HFFc6 (cell line): ENCODE results near the gene TXNRD2. TPM values are rescaled to one million over a fixed set of nuclear protein-coding genes. Genes with fewer than 3 reads are reported as not detected.
A peak's percentile ranks its signal among the peaks of the same experiment; 100 is the strongest.

ENCODE experiments used
- DNase-seq: peaks from one replicate; pipeline ENCODE4 v3.0.0-alpha.2; 2018
- H3K27ac Mint-ChIP-seq: 2 replicates; pipeline ENCODE4 v1.8.0; 2020; ENCODE audit warnings: mild to moderate bottlenecking, mixed read lengths
- H3K27me3 Mint-ChIP-seq: 2 replicates; pipeline ENCODE4 v1.8.0; 2021; ENCODE audit warnings: mild to moderate bottlenecking, moderate library complexity, mixed read lengths; ENCODE audit not compliant: insufficient read depth
- H3K36me3 Mint-ChIP-seq: 2 replicates; pipeline ENCODE4 v1.8.0; 2021; ENCODE audit warnings: low read depth, mixed read lengths
- H3K4me1 Mint-ChIP-seq: 2 replicates; pipeline ENCODE4 v1.8.0; 2020; ENCODE audit warnings: low read depth, mixed read lengths
- H3K4me3 Mint-ChIP-seq: 2 replicates; pipeline ENCODE4 v1.8.0; 2020; ENCODE audit warnings: mild to moderate bottlenecking, moderate library complexity, mixed read lengths
- H3K9me3 Mint-ChIP-seq: 2 replicates; pipeline ENCODE4 v1.8.0; 2020; ENCODE audit warnings: mild to moderate bottlenecking, mixed read lengths
- CTCF ChIP-seq: fragments of 200-600 bp; sonication (generic); IDR thresholded peaks from 2 replicates; pipeline ENCODE4 v1.5.0; 2021; ENCODE audit warnings: antibody characterized with exemption, mild to moderate bottlenecking
- total RNA-seq, 6 experiments: library from RNA; stranded (reverse); fragmentation: NEBNext Ultra II Directional; extraction: Animal tissue kit (Norgen Biotek cat#: 25700); gene quantifications; 2 replicates in 1 of 6; 3 replicates in 5 of 6; pipeline ENCODE4 v1.2.3, GENCODE V29; 2021

The TXNRD2 gene
- total RNA-seq, 6 experiments from 2014 or later, result 24.8 to 30.6 (median 28.3) TPM

- Mint-ChIP-seq H3K4me3 (no peak overlapping the region), H3K27ac (no peak overlapping the region), H3K4me1 (no peaks in the 10 kb centered on the region), H3K27me3 (peaks cover 4% of the 10 kb centered on the region; the same call in 1 of the 2 replicates), H3K36me3 (no peaks in the 10 kb centered on the region), H3K9me3 (no peaks in the 10 kb centered on the region)
- no peak for DNase-seq
- no peak for TF ChIP-seq CTCF
These were observed 25.5 kb upstream of the TXNRD2 start for GRCh38 chr22:19966908-19967750.

- no peak for DNase-seq
- no peaks in the 10 kb centered on the region for H3K36me3 Mint-ChIP-seq
- TF ChIP-seq CTCF, result peak; percentile 70
- no peaks in the 10 kb centered on the region for H3K4me1 Mint-ChIP-seq
- H3K27ac Mint-ChIP-seq, result 0 out of 2 replicates have a peak overlapping the region, but pooled peaks have one; percentile 18
- no peaks in the 10 kb centered on the region for H3K9me3 Mint-ChIP-seq
- H3K27me3 Mint-ChIP-seq, result peaks cover 7% of the 10 kb centered on the region; the same call in 1 of the 2 replicates
- H3K4me3 Mint-ChIP-seq, result no peak overlapping the region
These were observed 24.4 kb upstream of the TXNRD2 start for GRCh38 chr22:19965771-19966709.

GRCh38 chr22:19964701-19965386 lies 23.2 kb upstream of the TXNRD2 start:
- no peak for TF ChIP-seq CTCF
- Mint-ChIP-seq H3K27ac (no peak overlapping the region), H3K9me3 (no peaks in the 10 kb centered on the region), H3K4me3 (no peak overlapping the region), H3K36me3 (no peaks in the 10 kb centered on the region), H3K4me1 (no peaks in the 10 kb centered on the region; the same call in 1 of the 2 replicates), H3K27me3 (peaks cover 7% of the 10 kb centered on the region; the same call in 1 of the 2 replicates)
- no peak for DNase-seq

DNA sequence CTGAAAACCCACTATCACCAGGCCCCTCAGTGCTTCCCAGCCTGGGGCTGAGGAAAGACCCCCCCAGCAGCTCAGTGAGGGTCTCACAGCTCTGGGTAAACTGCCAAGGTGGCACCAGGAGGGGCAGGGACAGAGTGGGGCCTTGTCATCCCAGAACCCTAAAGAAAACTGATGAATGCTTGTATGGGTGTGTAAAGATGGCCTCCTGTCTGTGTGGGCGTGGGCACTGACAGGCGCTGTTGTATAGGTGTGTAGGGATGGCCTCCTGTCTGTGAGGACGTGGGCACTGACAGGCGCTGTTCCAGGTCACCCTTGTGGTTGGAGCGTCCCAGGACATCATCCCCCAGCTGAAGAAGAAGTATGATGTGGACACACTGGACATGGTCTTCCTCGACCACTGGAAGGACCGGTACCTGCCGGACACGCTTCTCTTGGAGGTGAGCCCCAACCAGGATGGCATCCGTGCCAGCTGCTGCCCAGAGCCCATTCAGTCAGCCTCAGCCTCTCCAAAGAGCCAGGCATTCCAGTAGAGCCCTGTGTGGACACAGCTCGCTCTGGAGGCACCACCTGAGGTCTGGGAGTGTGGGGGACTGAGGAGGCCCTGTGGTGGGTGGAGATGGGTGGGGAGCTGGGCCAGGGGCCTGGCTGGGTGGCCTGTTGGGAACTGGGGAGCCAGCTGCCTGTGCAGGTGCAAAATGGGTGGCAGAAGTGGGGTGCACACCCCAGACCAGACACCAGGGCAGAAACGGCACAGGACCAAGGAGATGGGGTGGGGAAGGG lies 22.4 kb upstream of the TXNRD2 start:
- no peaks in the 10 kb centered on the region; the same call in 1 of the 2 replicates for H3K4me1 Mint-ChIP-seq
- H3K27ac Mint-ChIP-seq, result no peak overlapping the region
- no peak for TF ChIP-seq CTCF

More for the DNA sequence above, 22.4 kb upstream of the TXNRD2 start:
- Mint-ChIP-seq H3K27me3 (peaks cover 5% of the 10 kb centered on the region; the same call in 1 of the 2 replicates), H3K9me3 (no peaks in the 10 kb centered on the region), H3K36me3 (no peaks in the 10 kb centered on the region), H3K4me3 (no peak overlapping the region)
- no peak for DNase-seq
